CD1c-positive myeloid dendritic cell (primary cell): ENCODE results near the gene HDAC5.

ENCODE experiments used
- DNase-seq: peaks from one replicate; pipeline ENCODE4 v3.0.0-alpha.2; 2016; ENCODE audit errors: extremely low spot score

The HDAC5 gene

GRCh38 chr17:44029736-44030135 is 93.7 kb downstream of the HDAC5 start:
- DNase-seq = no peak
